ENCODE data around the gene CHRNB2.

CHRNB2 gene

GRCh38 chr1:154607106-154607608 is 39.6 kb downstream of the CHRNB2 start:
- DNase-seq (ENCODE audit: extremely low read depth, low read depth): no peak
- TF ChIP-seq, protein P1, sequence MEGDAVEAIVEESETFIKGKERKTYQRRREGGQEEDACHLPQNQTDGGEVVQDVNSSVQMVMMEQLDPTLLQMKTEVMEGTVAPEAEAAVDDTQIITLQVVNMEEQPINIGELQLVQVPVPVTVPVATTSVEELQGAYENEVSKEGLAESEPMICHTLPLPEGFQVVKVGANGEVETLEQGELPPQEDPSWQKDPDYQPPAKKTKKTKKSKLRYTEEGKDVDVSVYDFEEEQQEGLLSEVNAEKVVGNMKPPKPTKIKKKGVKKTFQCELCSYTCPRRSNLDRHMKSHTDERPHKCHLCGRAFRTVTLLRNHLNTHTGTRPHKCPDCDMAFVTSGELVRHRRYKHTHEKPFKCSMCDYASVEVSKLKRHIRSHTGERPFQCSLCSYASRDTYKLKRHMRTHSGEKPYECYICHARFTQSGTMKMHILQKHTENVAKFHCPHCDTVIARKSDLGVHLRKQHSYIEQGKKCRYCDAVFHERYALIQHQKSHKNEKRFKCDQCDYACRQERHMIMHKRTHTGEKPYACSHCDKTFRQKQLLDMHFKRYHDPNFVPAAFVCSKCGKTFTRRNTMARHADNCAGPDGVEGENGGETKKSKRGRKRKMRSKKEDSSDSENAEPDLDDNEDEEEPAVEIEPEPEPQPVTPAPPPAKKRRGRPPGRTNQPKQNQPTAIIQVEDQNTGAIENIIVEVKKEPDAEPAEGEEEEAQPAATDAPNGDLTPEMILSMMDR (IDR thresholded peaks at IDR 0.05; ENCODE audit: low read depth, low read length): no peak

DNA sequence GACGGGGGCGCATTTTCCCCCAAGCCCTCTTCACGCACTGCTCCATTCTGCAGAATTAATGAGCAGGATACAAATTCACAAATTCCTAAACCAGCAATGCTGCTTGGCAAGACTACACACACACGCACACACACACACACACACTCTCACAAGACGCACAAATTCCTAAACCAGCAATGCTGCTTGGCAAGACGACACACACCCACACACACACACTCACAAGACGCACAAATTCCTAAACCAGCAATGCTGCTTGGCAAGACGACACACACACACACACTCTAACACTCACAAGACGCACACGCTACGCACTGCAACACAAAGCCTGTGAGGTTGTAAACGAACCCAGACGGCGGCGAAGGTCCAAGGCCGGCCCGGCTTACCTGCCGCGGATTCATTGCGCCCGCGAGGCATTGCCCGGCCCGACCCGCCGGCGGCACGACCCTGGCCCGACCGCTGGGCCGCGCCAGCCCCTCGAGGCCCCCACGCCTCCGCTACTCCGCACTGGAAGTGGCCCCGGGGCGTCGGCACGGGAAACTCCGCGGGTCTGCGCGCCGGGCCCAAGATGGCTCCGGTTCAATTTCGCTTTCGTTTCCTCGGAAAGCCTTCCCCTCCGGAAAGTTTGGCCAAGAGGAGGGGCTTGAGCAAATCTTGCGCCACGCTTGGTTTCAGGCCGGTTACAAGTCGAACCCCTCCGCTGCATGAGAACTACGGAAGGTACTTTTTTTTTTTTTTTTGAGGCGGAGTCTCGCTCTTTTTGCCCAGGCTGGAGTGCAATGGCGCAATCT is 40.2 kb downstream of the CHRNB2 start, which contains the start of gene ADAR:
TSS of gene ADAR (minus strand) at position 578 of the 788 bp plus-strand sequence. CDS start at position 398, 180 bp downstream.
- DNase-seq (ENCODE audit: extremely low read depth, low read depth): peak; percentile 97
- TF ChIP-seq, protein P1 (IDR thresholded peaks at IDR 0.05; ENCODE audit: low read depth, low read length): no peak

DNA sequence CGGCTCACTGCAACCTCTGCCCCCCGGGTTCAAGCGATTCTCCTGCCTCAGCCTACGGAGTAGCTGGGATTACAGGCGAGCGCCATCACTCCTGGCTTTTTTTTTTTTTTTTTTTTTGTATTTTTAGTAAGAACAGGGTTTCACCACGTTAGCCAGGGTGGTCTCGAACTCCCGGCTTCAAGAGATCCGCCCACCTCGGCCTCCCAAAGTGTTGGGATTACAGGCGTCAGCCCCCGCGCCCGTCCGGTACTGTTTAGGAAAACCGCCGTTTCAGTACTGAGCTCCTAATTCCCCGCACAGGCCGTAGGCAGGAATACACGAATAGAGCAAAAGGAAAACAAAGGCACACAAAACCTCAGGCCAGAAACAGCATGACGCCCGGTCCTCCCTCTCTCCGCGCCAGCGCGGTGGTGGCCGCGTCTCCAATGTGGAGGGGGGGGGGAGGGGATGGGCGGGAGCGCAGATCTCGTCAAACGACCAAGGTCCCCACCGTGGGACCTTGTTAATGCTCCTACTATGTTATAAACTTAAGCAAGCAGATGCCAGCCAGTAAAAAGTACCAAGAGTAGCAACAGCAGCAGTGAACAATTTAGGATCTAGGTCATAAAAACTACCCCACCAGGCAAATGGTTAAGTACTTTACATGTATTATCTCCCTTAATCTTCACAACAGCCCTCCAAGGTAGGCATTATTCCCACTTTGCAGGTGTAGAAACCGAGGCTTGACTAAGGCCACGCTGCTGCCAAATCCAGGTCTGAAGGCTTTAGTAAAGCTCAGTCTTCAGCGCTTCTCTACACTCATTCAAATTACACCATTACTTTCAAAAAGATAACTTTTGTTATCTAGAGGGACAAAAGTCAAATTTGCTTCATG is 41.1 kb downstream of the CHRNB2 start:
- no peak for DNase-seq (ENCODE audit: extremely low read depth, low read depth)
- TF ChIP-seq, protein P1 (IDR thresholded peaks at IDR 0.05; ENCODE audit: low read depth, low read length): no peak

GRCh38 chr1:154609398-154610380 is 42.1 kb downstream of the CHRNB2 start:
- no peak for DNase-seq (ENCODE audit: extremely low read depth, low read depth)
- TF ChIP-seq, protein P1 (IDR thresholded peaks at IDR 0.05; ENCODE audit: low read depth, low read length): no peak

DNA sequence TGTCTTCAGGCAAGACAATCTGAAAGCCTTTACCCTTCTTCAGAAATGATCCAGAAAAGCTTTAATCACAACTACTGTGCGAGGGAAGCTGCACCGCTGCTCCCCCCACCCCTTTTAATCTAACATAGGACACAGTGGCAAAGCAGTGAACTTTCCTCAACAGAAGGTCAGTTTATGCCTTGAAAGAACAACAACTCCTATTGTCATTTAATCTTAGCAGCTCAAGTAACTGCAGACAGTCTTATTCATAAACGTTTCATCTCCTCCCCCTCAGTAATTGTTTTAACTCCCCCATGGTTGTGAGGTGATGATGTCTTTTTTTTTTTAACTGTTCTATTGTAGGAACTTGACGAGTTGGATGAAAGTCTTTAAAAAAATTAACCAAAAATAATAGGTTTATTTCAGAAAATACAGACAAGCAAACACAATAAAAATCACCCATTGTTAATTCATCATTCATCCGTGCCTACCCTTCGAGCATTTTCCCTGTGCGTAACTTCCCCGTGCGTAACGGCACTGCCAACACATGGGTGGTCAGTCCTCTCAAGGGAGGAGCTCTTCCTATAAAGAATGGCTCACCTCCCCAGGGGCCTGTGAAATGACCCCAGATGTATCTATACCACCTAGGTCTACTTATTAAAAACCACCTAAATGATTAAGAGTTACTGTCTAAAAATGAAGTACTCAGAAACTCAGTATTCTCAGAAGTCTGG is 43.7 kb downstream of the CHRNB2 start:
- no peak for DNase-seq (ENCODE audit: extremely low read depth, low read depth)
- TF ChIP-seq, protein P1 (IDR thresholded peaks at IDR 0.05; ENCODE audit: low read depth, low read length): no peak

- no peak for DNase-seq (ENCODE audit: extremely low read depth, low read depth)
- TF ChIP-seq, protein P1 (IDR thresholded peaks at IDR 0.05; ENCODE audit: low read depth, low read length): no peak
These were observed 46.7 kb downstream of the CHRNB2 start for GRCh38 chr1:154614247-154614646.
